Retina (tissue), 1 donor: Measurements from ENCODE around the gene COL16A1.
"Not testable (repeated sequence)": the region's sequence is repeated elsewhere in the genome, so short reads cannot be mapped to it uniquely, and the experiment has no call there.

ENCODE experiments used
- DNase-seq: peaks from one replicate; pipeline ENCODE4 v3.0.0-alpha.2; 2016

The COL16A1 gene

DNA sequence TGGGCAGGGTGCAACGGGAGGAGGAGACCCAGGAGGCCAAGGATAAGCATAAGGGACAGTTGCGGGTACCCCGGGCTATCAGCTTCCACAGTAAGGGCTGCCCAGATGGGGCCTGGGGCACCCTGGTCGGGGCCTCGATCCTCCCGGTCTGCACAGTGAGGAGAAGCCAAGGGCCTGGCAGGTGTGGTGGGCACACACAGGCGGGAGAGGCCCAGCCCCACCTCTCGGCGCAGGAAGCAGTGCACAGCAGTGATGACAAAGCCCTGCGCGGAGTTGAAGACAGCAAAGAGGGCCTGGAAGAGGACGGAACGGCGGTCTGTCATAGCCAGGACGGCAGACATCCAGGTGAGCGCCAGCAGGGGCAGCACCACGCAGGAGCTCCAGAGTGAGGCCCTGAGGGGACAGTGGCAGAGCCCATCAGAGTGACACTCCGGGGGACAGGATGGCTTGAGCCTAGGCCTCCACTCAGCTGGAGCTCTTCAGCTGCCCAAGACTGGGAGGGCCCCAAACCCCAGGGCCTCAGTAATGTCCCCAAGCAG lies 29.0 kb upstream of the COL16A1 start:
- no peak for DNase-seq

DNA sequence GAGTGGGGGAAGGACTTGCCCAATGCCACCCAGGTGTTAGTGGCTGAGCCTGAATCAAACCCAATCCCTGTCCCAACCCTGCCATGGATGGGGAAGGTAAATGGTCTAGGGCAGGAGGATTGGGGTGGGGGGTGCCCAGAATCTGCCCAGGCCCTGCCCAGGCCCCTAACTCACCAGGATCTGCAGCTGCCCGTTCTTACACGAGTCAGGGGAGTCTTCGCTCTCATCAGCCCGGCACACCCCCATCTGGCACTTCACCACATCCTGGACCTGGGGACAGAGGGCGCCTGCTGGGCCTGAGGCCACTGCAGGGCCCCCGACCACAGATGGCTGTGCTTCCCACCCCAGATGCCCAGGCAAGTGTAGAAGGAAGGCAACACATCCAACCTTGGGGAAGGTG lies 28.5 kb upstream of the COL16A1 start:
- DNase-seq = no peak

DNA sequence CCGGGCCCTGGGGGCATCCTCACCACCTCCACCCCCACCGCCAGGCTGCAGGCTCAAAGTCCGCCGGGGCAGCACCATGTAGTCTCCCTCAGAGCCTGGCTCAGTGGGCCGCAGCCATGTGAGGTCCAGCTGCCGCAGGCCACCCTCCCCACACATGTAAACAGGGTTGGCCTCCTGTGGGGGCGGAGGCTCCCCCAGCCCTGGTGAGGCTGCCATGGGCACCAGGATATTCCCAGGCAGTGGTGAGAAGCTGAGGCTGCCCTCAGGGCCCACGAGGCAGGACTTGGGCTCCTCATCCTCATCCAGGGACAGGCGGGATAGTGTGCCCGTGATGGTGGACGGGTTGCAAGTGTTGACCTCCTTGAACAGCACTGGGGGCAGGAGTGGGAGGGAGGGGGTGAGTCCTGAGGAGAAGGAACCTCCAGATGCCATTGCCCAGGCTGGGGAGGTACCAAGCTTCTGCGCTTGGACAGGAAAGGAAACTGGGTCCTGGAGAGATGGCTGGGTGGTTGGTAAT lies 27.3 kb upstream of the COL16A1 start:
- no peak for DNase-seq

DNA sequence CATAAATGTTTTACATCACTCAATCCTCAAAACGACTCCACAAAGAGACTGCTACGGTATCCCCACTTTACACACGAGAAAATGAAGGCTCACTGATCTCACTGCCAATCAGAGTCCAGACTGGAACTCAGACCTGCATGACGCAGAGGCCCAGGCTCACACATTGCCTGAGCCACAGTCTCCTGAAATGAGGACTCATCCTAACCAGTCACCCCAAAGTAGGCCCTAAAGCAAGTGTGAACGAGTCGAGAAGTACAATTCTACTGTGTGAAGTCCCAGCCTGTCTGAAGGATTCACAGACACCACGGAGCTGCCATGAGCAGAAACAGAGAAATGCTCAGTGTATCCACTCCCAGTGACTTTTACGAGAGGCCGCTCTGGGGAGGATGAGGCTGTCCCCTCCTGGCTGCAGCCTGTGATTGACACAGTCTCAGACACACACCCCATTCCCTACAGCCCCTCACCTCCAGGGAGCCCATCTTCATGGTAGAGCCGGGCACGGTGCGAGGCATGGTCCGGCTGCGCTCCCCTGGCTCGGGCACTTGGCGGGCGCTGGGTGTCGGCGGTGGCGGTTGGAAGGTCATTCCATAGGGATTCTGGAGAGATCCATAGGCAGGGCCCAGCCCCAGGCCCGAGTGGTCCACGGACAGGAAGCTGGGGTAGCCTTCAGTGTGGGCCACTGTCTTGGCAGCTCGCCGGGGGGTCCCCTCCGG lies 26.7 kb upstream of the COL16A1 start:
- no peak for DNase-seq

DNA sequence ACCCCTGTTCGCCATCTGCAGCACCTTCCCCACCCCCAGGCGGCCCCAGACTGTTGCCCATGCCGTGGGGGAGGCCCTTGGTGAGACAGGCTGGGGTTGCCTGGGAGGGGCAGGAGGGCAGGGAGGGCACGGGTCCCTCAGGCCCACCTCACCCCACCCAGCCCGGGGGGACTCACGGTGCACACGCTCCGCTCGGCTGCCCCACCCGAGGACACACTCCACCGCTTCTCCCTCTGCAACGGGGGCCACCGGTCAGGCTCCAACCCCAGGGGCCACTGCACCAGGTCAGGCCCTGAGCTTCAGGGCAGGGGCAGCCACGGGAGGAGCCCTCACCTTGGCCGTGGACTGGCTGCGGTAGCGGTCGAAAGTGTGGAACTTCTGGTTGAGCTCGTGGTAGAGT lies 24.0 kb upstream of the COL16A1 start:
- no peak for DNase-seq

DNA sequence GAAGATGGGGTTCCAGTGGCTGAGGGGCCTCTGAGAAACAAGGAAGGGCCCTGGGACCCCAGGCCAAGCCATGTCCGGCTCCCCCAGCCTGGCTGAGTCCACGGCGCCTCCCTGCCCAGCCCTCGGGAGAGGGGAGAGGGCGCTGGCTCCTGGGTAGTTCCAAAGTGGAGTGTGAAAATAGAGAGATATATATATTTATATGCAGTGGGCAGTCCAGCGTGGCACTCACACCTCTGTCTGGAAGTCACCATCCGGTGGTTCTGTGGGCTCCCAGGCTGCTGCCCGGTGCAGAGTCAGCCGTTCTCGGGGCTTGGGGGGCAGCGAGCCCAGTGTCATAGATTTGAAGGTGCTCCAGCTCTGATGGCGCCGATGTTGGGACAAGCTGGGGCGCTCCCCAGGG lies 23.4 kb upstream of the COL16A1 start:
- no peak for DNase-seq

DNA sequence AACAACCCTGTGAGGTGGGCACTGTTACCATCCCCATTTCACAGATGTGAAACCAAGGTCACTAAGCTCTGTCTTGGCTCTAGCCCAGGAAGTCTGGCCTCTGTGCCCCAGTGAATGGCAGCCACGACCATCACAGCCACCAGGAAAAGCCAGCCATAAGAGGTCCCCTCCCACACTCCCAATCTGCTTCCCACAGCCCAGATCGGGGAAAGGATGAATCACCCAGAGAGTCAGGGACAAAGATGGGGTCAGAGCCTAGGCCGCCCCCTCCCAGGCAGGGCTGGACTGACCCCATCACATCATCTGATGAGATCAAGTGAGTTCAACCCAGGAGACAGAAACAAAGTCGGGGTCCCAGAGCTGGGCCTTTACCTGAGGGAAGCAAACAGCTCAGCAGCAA lies 22.9 kb upstream of the COL16A1 start:
- DNase-seq = no peak

DNA sequence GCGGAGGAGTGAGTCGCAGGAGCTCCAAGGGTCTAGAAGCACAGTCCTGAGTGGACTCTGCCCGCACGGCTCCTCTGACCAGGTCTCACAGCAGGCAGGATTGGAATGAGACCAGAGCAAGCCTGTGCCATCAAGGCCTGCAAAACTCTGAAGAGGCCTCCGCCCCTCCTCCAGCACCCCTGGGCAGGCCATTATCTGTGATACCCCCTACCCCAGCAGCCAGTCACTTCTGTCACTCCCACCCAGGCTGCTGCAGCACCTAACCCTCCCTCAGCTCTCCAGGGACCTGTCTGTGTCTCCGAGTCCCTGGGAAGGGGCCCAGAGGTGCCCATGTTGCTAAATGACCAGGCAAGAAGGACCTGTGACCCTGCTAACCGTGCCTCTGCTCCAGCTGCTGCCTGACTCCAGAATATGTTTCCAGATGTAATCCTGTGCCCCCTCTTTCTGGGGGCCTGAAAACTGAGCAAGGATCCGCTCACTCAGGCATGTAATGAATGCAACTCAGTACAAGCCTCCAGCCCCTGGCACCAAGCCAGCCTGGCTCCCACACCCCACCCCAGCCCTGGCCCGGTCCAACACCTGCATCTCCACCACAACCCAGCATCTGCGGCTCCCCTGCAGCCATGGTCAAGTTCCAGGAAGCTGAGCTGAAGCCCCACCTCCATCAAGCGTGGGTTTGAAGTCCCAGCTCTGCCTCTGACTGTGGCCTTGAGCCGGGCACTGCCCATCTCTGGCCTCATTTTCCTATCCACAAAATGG lies 22.1 kb upstream of the COL16A1 start:
- no peak for DNase-seq

DNA sequence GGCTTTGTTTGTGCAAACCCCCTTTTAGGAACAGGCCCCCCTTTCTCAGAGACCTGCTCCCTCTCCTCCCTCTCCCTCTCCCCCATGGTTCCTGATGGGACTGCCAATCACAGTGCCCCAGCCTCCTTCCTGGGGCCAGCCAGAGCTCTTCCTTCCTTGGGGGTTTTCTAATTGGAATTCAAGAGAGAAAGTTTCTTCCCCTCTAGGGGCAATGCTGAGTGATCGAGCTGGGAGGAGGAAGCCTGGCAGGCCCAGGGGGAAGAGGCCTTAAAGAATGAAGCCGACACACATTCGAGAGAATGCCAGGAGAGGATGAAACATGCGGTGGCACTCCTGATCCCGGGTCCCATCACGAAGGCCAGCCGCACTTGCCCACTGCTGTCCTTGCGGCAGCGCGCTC lies 21.3 kb upstream of the COL16A1 start:
- no peak for DNase-seq

DNA sequence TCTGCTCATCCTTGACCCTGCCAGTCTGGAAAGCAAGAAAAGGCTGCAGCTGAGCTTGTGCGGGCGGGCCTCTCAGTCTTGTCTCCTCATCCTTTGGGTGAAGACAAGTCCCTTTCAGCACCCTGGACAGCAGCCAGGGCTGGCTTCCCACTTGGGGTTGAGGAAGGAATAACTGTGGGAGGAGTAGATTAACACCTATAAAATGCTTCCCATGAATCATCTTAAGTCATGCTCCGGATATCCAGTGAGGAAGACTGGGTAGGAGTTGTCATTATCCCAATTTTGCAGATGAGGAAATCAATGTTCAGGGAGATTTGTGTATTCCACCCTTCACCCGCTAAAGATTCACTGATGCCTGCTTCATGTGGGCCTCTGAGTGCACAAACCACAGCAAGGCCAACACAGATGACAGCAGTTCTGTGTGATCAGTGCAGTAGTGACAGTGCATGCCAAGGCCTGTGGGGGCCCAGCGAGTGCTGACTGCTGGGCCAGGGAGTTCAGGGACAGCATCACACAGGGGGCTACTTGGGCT lies 20.1 kb upstream of the COL16A1 start:
- DNase-seq = peak; percentile 53

DNA sequence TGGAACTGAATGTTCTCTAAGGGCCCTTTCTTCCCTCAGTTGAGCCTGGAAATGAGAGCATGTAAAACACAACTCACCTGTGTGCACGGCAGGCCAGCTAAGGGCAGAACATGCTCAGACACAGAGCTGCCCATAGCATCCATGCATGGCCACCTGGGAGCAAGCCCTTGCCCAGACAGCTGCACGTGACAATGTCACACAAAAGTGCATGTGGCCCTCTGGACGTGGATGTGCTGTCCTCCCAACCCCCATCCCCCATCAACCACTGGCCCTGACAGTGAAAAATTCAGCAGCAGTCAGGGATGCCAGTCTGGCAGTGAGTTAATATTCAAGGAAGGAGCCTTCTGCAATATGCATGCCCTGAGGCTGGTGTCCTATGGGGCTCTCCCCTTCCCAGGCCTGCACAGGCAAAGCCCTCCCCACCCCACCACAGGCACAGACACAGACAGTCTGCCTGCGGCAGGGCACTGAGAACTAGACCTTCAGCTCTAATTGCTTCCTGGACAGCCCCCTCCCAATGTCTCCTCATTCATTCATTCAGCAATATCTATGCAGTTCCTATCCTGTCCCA lies 14.6 kb upstream of the COL16A1 start:
- DNase-seq = no peak

DNA sequence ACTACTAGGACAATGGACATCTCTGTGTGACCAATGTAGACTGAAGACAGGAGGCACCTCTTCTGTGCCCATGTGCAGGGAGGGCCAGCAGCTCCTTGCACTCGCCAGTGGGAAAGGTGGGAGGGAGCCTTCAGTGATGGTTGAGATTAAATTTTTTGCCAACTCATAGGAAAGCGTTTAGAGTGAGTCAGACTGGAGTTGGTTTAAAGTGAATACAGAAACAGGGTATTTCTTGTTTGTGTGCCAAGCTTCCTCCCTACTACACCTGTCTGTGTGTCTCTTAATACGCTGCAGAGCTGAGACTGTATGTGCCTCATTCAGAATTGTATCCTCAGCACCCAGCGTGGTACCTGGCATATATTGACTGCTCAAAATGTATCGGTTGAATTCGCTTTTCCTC lies 13.5 kb upstream of the COL16A1 start:
- no peak for DNase-seq

DNA sequence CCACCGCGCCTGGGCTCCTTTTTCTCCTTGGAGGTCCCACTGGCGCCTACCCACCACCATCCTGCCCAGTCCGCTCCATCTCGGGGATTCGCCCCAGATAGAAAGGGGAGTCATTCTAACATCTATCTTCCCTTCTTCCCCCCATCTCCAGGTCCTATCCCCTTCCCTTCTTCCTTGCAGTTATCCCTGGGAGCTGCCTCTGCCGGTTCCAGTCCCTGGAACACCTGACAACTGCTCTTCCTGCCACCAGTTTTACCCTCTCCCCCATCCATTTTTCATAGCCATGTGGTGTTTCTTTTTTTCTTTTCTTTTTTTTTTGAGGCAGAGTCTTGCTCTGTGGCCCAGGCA lies 12.0 kb upstream of the COL16A1 start:
- no peak for DNase-seq

DNA sequence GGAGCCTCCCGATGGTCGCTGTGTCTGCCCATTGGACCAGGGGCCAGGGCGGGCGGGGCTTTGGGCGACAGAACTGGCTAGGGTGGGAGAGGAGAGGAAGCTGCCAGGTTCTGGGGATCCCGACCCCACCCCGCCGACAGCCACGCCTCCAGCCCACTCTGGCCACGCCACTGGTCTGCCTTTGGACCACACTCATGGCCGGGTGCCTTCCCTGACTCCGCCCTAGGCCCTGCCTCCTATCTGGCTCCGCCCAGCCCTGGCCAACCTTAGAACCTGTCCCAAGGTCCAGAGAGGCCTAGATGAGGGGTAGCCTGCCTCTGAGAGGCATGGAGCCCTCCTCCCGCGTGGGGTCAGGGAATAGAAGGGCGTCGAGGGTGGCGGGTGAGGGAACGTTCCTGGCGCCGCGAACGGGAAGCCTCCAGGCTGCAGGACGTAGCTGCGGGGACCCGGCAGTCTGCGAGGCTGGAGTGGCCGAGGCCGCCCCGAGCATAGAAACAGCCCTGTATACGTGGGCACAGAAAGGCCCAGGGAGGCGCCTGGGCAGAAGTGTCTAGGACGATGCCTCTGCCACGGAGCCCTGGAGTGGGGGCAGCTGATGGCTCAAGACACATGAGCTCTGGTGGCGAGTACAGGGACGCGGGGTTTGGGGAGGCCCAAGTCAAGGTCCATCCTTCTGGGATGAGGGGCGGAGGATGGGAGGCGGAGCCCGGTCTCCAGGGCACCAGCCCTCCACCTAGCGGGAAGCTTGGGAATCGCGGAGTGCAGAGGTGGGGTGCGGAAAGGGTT lies 11.5 kb upstream of the COL16A1 start:
- DNase-seq = peak; percentile 93

DNA sequence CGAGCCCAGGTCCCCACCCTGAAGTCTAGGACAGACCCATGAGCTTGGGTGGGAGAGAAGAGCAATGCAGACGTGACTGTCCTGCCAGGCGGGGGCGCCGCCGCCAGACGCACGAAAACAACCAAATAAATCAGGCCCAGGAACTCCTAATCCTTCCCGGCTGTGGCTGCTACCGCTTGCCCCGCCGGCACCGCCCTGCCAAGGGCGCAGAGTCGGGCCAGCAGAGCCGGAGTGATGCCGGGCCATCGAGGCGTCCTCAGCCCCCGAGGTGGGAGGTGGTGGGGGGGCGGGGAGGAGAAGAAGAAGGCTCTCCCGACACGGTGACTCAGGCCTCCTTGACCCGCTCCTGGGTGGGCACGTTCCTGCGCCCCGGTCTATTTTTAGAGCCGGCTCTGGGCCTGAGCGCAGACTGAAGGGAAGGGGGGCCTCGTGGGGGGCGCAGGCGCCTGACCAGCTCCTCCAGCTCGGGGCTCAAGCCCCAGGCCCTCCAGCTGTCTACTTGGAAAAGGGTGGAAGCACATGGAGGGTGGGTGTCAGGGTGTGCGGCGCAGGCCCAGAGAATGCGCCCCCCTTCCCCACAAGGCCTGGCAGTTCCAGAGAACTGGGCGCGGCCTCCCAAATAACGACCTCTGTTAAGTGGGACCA lies 10.7 kb upstream of the COL16A1 start:
- peak; percentile 79 for DNase-seq

DNA sequence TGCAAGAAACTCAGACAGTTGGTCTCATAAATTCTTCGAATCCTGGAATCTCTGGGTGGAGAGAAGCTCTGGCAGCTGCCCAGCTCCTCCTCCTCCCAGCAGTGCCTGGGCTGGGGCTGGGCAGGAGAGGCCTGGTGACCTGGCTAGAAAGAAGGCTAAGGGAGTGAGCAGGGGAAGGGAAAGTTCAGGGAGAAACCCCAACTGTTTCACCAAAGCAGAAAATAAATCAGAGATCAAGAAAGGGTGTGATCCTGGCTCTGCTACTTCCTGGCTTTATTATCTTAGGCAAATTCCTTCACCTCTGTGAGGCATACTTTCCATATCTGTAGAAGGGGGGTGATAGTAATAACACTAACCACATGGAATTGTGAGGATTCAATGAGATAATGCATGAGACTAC lies 8.8 kb upstream of the COL16A1 start:
- no peak for DNase-seq

DNA sequence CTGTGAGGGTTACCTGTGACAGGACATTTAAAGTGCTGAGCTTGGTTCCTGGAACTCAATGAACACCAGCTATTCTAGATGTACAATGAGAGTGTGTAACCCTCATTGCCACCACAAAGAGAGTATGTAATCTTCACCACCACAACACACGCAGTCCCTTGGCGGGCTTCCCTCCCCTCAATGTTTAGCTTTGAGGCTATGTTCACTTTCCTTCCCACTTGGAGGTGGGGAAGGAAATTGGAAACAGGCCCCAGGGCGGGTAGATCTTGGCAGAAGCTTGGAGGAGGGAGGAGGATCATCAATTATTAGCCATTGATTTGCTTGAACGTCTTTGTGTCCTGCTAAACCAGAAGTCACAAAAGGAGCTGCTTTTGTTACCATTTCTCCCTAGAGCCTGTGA lies 8.3 kb upstream of the COL16A1 start:
- DNase-seq = no peak

DNA sequence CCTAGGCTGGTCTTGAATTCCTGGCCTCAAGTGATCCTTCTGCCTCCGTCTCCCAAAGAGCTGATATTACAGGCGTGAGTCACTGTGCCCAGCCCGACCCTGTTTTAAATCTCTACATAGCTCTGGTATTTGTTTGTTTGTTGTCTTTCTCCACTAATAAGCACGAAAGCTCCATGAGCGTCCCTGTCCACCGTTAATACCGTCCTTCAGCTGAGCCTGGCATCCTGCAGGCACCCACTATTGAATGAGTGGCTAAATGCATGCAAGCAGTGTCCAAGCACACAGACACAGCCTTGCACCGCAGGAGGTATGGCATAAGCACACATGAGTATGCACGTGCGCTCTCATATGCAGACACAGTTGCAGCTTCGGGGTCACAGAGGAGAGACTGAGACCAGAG lies 4.5 kb upstream of the COL16A1 start:
- DNase-seq = no peak

DNA sequence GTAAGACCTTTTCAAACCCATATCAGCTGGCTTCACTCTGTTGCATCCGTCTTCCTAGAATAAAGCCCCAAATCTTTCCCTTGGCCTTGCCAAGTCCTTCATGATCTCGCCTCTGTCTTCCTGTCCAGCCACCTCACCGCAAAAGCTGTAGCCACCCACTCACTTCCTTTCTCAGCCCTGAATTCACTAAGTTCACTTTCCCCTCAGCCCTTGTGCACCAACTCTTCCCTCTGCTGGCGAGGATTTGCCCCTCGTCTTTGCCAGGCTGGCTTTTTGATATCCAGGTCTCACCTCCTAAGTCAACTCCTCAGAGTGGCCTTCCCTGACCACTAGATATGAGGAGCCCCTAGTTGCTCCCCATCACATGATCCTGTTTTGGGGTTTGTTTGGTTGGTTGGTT lies 3.9 kb upstream of the COL16A1 start:
- no peak for DNase-seq

DNA sequence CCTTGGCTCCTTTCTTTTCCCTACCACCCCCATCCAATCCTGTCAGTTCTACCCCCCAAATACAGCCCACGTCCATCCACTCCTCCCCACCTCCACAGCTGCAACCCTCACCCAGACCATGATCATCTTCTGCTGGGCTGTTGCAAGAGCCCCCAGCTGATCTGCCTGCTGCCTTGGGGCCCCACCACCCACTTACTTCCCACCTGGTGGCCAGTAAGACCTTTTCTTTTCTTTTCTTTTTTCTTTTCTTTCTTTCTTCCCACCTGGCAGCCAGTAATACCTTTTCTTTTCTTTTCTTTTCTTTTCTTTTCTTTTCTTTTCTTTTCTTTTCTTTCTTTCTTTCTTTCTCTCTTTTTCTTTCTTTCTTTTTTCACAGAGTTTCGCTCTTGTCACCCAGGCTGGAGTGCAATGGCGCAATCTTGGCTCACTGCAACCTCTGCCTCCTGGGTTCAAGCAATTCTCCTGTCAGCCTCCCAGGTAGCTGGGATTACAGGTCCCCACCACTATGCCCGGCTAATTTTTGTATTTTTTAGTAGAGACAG lies 3.3 kb upstream of the COL16A1 start:
- not testable (repeated sequence) for DNase-seq

DNA sequence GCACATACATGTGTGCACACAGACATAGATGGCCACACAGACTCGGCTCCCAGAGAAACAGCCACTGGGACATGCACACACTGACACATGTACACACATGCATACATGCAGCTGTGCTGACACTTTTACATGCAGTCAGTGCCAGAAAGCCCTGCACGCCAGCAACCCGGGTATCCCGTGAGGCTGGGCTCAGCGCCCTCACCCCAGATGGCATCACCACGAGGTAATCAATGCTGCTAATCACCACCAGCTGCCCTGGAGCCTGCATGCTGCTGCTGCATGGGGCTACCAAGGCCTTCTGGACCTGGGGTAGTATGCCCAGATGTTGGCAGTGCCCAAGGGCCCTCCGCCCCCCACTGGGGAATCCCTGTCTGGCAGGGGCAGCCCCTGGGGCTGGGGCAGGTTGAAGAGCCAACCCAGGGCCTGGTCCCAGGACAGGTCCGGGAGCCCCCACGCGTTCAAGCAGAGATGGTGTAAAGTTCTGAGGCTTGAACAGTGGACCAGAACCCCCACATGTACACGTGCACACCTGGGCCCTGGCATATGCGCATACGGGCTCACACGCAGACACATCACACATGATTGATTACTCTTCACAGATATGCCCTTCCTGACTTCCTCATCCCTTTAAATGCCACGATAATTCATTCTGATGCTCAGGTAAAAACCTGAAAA lies 2.7 kb upstream of the COL16A1 start:
- DNase-seq = no peak
